OCI-LY3 (cell line): ENCODE measurements around the gene ARAP1.

Experiments
- EZH2phosphoT487 ChIP-seq: fragments of 200-600 bp; shearing (Covaris generic); IDR thresholded peaks from 2 replicates; pipeline ENCODE4 v1.6.1; 2018; ENCODE audit warnings: antibody characterized with exemption, mixed run types, low read depth
- TF ChIP-seq, protein P1 (sequence below): fragments of 200-600, 300-600 bp; sonication (generic); IDR thresholded peaks from 2 replicates; pipeline ENCODE4 v1.5.1; 2014; ENCODE audit warnings: antibody characterized with exemption, low read length, low read depth

- TF ChIP-seq, protein P1, sequence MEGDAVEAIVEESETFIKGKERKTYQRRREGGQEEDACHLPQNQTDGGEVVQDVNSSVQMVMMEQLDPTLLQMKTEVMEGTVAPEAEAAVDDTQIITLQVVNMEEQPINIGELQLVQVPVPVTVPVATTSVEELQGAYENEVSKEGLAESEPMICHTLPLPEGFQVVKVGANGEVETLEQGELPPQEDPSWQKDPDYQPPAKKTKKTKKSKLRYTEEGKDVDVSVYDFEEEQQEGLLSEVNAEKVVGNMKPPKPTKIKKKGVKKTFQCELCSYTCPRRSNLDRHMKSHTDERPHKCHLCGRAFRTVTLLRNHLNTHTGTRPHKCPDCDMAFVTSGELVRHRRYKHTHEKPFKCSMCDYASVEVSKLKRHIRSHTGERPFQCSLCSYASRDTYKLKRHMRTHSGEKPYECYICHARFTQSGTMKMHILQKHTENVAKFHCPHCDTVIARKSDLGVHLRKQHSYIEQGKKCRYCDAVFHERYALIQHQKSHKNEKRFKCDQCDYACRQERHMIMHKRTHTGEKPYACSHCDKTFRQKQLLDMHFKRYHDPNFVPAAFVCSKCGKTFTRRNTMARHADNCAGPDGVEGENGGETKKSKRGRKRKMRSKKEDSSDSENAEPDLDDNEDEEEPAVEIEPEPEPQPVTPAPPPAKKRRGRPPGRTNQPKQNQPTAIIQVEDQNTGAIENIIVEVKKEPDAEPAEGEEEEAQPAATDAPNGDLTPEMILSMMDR: no peak
- TF ChIP-seq EZH2phosphoT487: no peak
Measured at GRCh38 chr11:72696866-72697700, 55.1 kb downstream of the ARAP1 start.
